Spinal cord (tissue), 10 donors: ENCODE measurements around the gene IER3. TPM values are rescaled to one million over a fixed set of nuclear protein-coding genes. Genes with fewer than 3 reads are reported as not detected.

Source experiments
- DNase-seq, 6 donors: peaks; one replicate each; pipeline versions ENCODE4 v3.0.0 to v3.0.0-alpha.2; 2013 to 2015; ENCODE audit warnings: low spot score in 6 of 6, low read depth in 4 of 6
- H3K27ac ChIP-seq: one replicate; pipeline ENCODE4 v1.5.1; 2013; ENCODE audit warnings: low read depth, low read length, control low read depth
- H3K27me3 ChIP-seq: one replicate; pipeline ENCODE4 v1.6.1; 2013; ENCODE audit warnings: low read length; ENCODE audit not compliant: control insufficient read depth, insufficient read depth
- H3K36me3 ChIP-seq: one replicate; pipeline ENCODE4 v1.6.1; 2013; ENCODE audit warnings: low read length; ENCODE audit not compliant: control insufficient read depth, insufficient read depth
- H3K4me1 ChIP-seq: one replicate; pipeline ENCODE4 v1.6.1; 2013; ENCODE audit warnings: low read length; ENCODE audit not compliant: control insufficient read depth, insufficient read depth
- H3K4me3 ChIP-seq: one replicate; pipeline ENCODE4 v1.5.1; 2013; ENCODE audit warnings: low read depth, low read length, control low read depth
- H3K9me3 ChIP-seq: one replicate; pipeline ENCODE4 v1.6.1; 2013; ENCODE audit warnings: low read length; ENCODE audit not compliant: control insufficient read depth, insufficient read depth
- WGBS: methylation state at CpG from one replicate; pipeline ENCODE4 v1.1.5; 2013; ENCODE audit warnings: missing lambda C conversion rate; ENCODE audit not compliant: insufficient coverage; 5-methylcytosine and 5-hydroxymethylcytosine counted together
- polyA plus RNA-seq, 2 donors: library from polyadenylated mRNA; unstranded; fragments of 120-200 nt; gene quantifications; one replicate each; pipeline ENCODE4 v1.2.1, GENCODE V29; 2013; ENCODE audit not compliant: insufficient read length in 2 of 2
- total RNA-seq, 2 donors: library from RNA; depleted of rRNA in 1 of 2; stranded (reverse); fragments of 120-200 nt in 1 of 2; fragments of >200 nt in 1 of 2; gene quantifications; one replicate each; pipeline versions ENCODE4 v1.2.3 to v1.2.4, GENCODE V29; 2013 to 2014
- donor health status: healthy.

Gene IER3
- total and polyA plus RNA-seq, 4 donors = 6.8 to 23.9 (median 10.0) TPM

DNA sequence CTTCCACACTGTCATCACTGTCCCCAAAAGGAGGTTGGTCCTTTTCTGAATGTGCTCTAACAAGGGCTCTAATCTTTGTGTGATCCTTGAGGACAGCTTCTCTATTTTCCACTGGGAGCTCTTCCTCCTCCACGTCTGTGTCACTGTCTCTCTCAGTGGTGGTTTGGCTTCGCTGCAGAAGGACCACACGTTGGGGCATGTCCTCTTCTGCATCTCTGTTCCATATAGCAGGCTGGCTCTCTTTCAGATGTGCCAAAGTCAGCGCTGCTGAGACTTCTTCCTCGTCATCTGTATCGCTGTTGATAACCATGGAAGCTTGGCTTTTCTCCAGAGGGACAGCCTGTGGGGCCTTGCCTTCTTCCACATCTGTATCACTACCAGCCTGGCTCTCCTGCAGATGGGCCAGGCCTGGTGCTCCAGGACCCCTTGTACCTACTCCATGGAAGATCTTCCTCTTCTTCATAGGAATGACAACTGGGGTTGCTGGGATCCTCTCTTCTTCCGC lies 31.9 kb downstream of the IER3 start:
- 91% methylated on average over 7 of the region's 7 CpGs for WGBS

DNA sequence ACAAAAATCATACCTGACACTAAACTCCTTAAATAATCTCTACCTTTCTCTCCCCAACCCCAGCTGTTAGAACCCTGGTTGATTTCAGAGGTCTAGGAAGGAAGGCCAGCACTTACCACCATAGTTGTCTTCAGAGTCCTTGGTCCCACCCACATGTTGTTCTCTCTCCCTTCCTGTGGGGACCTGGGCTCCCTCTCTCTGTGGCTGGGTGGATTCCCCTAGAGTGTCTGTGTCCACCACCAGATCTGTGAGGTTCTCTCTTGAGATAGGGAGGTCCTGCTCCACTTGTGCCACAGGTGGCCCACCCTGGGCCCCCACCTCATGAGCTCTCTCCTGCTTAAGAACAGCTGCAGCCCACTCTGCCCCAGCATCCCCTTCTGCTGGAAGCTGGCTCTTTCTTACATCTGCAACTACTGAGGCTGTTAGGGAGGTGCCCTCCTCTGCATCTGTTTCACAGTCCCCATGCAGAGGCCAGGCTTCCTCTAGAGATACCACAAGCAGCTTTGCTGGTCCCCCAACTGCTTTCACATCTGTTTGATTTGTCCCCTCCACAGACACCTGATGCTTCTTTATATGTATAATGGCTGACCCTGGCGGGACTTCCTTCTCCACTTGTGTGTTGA lies 32.5 kb downstream of the IER3 start:
- Histone ChIP-seq H3K4me3 (no peak overlapping the region), H3K27me3 (no peaks in the 10 kb centered on the region), H3K4me1 (peaks cover 10% of the 10 kb centered on the region), H3K27ac (no peak overlapping the region), H3K9me3 (no peaks in the 10 kb centered on the region), H3K36me3 (peaks cover 55% of the 10 kb centered on the region)
- no peak for DNase-seq
- WGBS = no CpG with 5 or more reads among the region's 1 CpG

More for the DNA sequence above, 31.9 kb downstream of the IER3 start:
- no peaks in the 10 kb centered on the region for H3K27me3 ChIP-seq
- peaks cover 51% of the 10 kb centered on the region for H3K36me3 ChIP-seq
- H3K4me1 ChIP-seq = peaks cover 10% of the 10 kb centered on the region
- H3K9me3 ChIP-seq = no peaks in the 10 kb centered on the region
- H3K27ac ChIP-seq = no peak overlapping the region
- no peak for DNase-seq
- H3K4me3 ChIP-seq = no peak overlapping the region

GRCh38 chr6:30709101-30709868 lies 35.1 kb downstream of the IER3 start:
- H3K4me3 ChIP-seq = no peak overlapping the region
- H3K36me3 ChIP-seq = peaks cover 74% of the 10 kb centered on the region
- no peaks in the 10 kb centered on the region for H3K27me3 ChIP-seq
- no peak for DNase-seq
- no peaks in the 10 kb centered on the region for H3K4me1 ChIP-seq
- H3K9me3 ChIP-seq = no peaks in the 10 kb centered on the region
- no CpG with 5 or more reads among the region's 2 CpGs for WGBS
- no peak overlapping the region for H3K27ac ChIP-seq

GRCh38 chr6:30707281-30707850 lies 37.0 kb downstream of the IER3 start:
- Histone ChIP-seq H3K4me1 (no peaks in the 10 kb centered on the region), H3K27ac (no peak overlapping the region), H3K27me3 (no peaks in the 10 kb centered on the region), H3K4me3 (no peak overlapping the region), H3K9me3 (no peaks in the 10 kb centered on the region), H3K36me3 (peaks cover 83% of the 10 kb centered on the region)
- 85% methylated on average over 6 of the region's 6 CpGs for WGBS
- DNase-seq = no peak

- WGBS = 90% methylated on average over 4 of the region's 4 CpGs
- Histone ChIP-seq H3K27ac (no peak overlapping the region), H3K4me3 (no peak overlapping the region), H3K9me3 (no peaks in the 10 kb centered on the region), H3K4me1 (no peaks in the 10 kb centered on the region), H3K36me3 (peaks cover 80% of the 10 kb centered on the region), H3K27me3 (no peaks in the 10 kb centered on the region)
- no peak for DNase-seq
Measured at GRCh38 chr6:30705620-30706019, 38.7 kb downstream of the IER3 start.

- Histone ChIP-seq H3K4me1 (no peaks in the 10 kb centered on the region), H3K27ac (no peak overlapping the region), H3K9me3 (no peaks in the 10 kb centered on the region), H3K27me3 (no peaks in the 10 kb centered on the region), H3K36me3 (peaks cover 77% of the 10 kb centered on the region), H3K4me3 (no peak overlapping the region)
- DNase-seq = no peak
- 94% methylated on average over 4 of the region's 4 CpGs for WGBS
Measured at GRCh38 chr6:30703821-30704220, 40.5 kb downstream of the IER3 start.

DNA sequence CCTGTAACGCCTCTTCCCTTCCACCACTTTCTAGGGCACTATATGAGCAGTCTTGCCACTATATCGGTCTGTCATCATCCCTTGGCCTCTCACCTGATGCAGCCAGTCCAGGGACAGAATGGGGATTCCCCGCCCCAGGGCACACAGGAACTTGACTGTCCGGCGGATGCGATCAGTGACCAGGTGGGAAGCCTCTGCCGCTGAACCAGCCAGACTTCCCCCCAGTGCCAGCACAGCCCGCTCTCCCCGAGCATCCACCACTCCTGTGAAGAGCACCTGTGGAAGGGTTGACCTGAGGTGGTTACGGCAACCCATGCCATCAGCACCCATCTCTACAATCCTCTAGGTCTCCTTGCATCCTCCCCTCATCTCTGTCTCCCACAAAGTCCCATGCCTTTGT lies 41.3 kb downstream of the IER3 start:
- no peaks in the 10 kb centered on the region for H3K9me3 ChIP-seq
- no peaks in the 10 kb centered on the region for H3K27me3 ChIP-seq
- H3K4me1 ChIP-seq = no peaks in the 10 kb centered on the region
- 99% methylated on average over 9 of the region's 10 CpGs for WGBS
- no peak overlapping the region for H3K27ac ChIP-seq
- no peak for DNase-seq
- no peak overlapping the region for H3K4me3 ChIP-seq
- peaks cover 69% of the 10 kb centered on the region for H3K36me3 ChIP-seq

GRCh38 chr6:30700340-30700739 lies 44.0 kb downstream of the IER3 start:
- no peaks in the 10 kb centered on the region for H3K9me3 ChIP-seq
- 67% methylated on average over 2 of the region's 4 CpGs for WGBS
- H3K4me1 ChIP-seq = no peaks in the 10 kb centered on the region
- H3K4me3 ChIP-seq = no peak overlapping the region
- no peaks in the 10 kb centered on the region for H3K27me3 ChIP-seq
- H3K27ac ChIP-seq = no peak overlapping the region
- DNase-seq = no peak
- H3K36me3 ChIP-seq = peaks cover 48% of the 10 kb centered on the region

DNA sequence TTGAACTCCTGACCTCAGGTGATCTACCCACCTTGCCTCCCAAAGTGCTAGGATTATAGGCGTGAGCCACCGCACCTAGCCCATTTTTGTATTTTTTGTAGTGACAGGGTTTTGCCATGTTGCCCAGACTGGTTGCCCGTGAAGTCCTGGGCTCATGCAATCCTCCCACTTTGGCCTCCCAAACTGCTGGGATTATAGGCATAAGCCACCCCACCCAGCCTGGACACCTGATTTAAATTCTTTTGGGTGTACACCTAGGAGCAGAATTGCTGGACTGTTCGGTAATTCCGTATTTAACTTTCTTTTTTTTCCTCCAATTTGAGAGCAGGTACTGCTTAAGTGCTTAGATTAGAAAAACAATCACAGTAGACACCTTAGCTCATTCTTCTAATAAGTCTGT lies 47.9 kb downstream of the IER3 start:
- no peaks in the 10 kb centered on the region for H3K4me1 ChIP-seq
- H3K9me3 ChIP-seq = no peaks in the 10 kb centered on the region
- H3K36me3 ChIP-seq = peaks cover 16% of the 10 kb centered on the region
- H3K27ac ChIP-seq = no peak overlapping the region
- DNase-seq = no peak
- WGBS = 100% methylated on average over 3 of the region's 5 CpGs
- no peak overlapping the region for H3K4me3 ChIP-seq
- H3K27me3 ChIP-seq = no peaks in the 10 kb centered on the region
